Cerebellar nuclear complex (tissue), 1 donor: ENCODE results near the gene TTC36.
A peak's percentile ranks its signal among the peaks of the same experiment; 100 is the strongest.
"Not testable (repeated sequence)": the region's sequence is repeated elsewhere in the genome, so short reads cannot be mapped to it uniquely, and the experiment has no call there.

Source experiments
- DNase-seq, 2 experiments: peaks; one replicate each; lab custom pipeline; 2025; lab: John Stamatoyannopoulos, UW

Gene TTC36

GRCh38 chr11:118532091-118532490 is 4.8 kb downstream of the TTC36 start:
- DNase-seq, result no peak

GRCh38 chr11:118532852-118533768 is 5.8 kb downstream of the TTC36 start:
- DNase-seq, result no peak

- no peak for DNase-seq
Observed at GRCh38 chr11:118533769-118534729, 6.8 kb downstream of the TTC36 start.

GRCh38 chr11:118535261-118535660 is 8.0 kb downstream of the TTC36 start:
- DNase-seq, result no peak

GRCh38 chr11:118536726-118537125 is 9.5 kb downstream of the TTC36 start:
- DNase-seq, result no peak

GRCh38 chr11:118537409-118537980 is 10.2 kb downstream of the TTC36 start:
- no peak for DNase-seq

- no peak for DNase-seq
Observed at GRCh38 chr11:118544010-118544646, 16.9 kb downstream of the TTC36 start.

GRCh38 chr11:118544647-118545010 is 17.4 kb downstream of the TTC36 start:
- no peak for DNase-seq

GRCh38 chr11:118545533-118545932 is 18.3 kb downstream of the TTC36 start:
- DNase-seq, result no peak

GRCh38 chr11:118547132-118547531 is 19.9 kb downstream of the TTC36 start:
- DNase-seq, result no peak

GRCh38 chr11:118552341-118552740 is 25.1 kb downstream of the TTC36 start:
- no peak for DNase-seq

GRCh38 chr11:118560806-118561205 is 33.5 kb downstream of the TTC36 start:
- no peak for DNase-seq

GRCh38 chr11:118565051-118565450 is 37.8 kb downstream of the TTC36 start:
- no peak for DNase-seq

- DNase-seq, result no peak
Observed at GRCh38 chr11:118569670-118570069, 42.4 kb downstream of the TTC36 start.

GRCh38 chr11:118570787-118571186 is 43.5 kb downstream of the TTC36 start:
- DNase-seq, result no peak

GRCh38 chr11:118571701-118572060 is 44.4 kb downstream of the TTC36 start:
- DNase-seq, result not testable (repeated sequence)

- peak in 1 of 2 experiments; percentile 29 for DNase-seq
Observed at GRCh38 chr11:118572061-118572980, 45.0 kb downstream of the TTC36 start, which contains the start of gene ARCN1. Gene ARCN1 (plus strand): TSS chr11:118572409. CDS start chr11:118572548, 139 bp downstream.

- no peak for DNase-seq
Observed at GRCh38 chr11:118572981-118573550, 45.8 kb downstream of the TTC36 start.

GRCh38 chr11:118574636-118575035 is 47.4 kb downstream of the TTC36 start:
- DNase-seq, result no peak

GRCh38 chr11:118577995-118578394 is 50.7 kb downstream of the TTC36 start:
- DNase-seq, result not testable (repeated sequence)
